NCI-H2227 (cell line): ENCODE measurements around the gene HMGB2.
A peak's percentile ranks its signal among the peaks of the same experiment; 100 is the strongest.

Experiments used
- DNase-seq: peaks from one replicate; lab custom pipeline; 2025; ENCODE audit not compliant: unreplicated experiment; lab: John Stamatoyannopoulos, UW

Gene HMGB2

GRCh38 chr4:173334891-173335752 lies 964 bp upstream of the HMGB2 start:
- DNase-seq, result peak; percentile 86

- DNase-seq, result peak; percentile 49
Measured at GRCh38 chr4:173333658-173334084, 487 bp downstream of the HMGB2 start.

DNA sequence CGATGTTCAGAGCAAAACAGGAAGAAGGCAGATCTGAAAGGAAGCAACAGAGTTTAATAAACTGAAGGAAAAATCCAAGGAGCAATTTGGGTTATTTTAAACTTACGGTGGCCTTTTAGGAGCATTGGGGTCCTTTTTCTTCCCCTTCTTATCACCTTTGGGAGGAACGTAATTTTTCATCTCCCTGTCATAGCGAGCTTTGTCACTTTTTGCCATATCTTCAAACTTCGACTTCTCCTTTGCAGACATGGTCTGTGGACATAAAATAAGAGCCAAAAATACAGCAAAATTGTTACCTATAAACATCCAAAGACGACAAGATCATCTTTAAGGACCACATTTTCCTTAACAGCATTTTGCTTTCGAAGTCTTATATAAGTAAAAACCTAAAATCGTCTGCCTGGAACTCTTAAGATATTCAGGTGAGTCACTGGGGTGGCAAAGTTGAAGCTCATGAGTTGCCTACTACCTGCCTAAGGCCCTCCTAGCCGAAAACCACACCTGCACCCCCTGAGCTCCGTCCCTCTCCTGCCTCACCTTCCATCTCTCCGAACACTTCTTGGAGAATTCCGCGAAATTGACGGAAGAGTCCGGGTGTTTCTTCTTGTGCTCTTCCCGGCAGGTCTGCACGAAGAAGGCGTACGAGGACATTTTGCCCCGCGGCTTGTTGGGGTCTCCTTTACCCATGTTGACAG lies 1.0 kb downstream of the HMGB2 start:
- no peak for DNase-seq

DNA sequence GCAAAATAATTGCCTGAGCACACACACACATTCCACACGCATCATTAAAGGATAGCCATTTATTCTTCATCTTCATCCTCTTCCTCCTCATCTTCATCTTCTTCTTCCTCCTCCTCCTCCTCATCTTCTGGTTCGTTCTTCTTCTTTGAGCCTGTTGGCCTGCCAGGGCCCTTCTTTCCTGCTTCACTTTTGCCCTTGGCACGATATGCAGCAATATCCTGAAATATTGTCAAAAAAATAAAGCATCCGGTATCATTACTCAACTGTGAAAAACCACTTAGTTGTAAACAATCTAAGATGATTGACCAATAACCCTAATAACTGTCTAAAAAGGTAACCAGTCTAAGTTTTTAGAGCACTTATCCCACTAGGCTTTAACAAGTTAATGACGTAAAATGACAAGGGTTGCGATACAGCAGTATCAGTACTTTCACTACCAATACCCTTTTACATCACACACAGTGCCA lies 2.1 kb downstream of the HMGB2 start:
- no peak for DNase-seq

DNA sequence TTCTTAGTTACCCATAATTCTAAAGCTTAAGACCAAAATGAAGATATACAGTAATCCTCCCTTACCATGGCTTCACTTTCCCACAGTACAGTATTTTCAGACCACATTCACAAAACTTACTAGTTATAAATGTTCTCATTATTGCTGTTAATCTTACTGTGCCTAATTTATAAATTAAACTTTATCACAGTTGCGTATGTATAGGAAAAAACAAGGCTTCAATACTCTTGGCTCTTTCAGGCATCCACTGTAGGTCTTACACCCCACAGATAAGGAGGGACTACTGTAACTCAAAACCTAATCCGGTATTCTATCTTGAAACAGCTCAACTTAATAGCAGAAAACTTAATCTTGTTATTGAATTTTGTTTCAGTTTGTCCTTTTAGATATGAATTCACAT lies 3.6 kb downstream of the HMGB2 start:
- no peak for DNase-seq

DNA sequence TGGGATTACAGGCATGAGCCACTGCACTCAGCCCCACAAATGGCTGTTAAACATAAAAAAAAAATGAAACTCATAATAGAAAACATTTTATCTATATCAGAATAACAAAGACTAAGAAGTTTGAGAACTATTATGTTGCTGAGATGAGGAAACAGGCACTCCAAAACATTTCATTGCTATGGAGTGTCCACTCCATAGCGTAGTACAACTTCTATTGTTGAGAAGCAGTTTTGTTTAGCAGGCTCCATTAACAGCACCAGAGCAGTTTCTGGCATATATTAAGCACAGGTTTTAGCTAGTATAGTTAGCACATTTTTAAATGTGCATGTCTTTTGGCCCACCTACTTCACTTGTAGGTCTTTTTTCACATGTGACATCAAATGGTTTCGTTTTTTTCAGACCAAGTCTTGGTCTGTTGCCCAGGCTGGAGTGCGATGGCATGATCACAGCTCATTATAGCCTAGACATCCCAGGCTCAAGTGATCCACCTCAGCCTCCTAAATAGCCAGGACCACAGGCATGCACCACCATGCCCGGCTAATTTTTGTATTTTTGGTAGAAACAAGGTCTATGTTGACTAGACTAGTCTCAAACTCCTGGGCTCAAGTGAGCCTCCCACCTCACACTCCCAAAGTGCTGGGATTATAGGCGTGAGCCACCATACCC lies 5.8 kb downstream of the HMGB2 start:
- DNase-seq, result no peak

- DNase-seq, result no peak
Measured at GRCh38 chr4:173325007-173325736, 9.0 kb downstream of the HMGB2 start.

- no peak for DNase-seq
Measured at GRCh38 chr4:173319696-173320095, 14.5 kb downstream of the HMGB2 start.

DNA sequence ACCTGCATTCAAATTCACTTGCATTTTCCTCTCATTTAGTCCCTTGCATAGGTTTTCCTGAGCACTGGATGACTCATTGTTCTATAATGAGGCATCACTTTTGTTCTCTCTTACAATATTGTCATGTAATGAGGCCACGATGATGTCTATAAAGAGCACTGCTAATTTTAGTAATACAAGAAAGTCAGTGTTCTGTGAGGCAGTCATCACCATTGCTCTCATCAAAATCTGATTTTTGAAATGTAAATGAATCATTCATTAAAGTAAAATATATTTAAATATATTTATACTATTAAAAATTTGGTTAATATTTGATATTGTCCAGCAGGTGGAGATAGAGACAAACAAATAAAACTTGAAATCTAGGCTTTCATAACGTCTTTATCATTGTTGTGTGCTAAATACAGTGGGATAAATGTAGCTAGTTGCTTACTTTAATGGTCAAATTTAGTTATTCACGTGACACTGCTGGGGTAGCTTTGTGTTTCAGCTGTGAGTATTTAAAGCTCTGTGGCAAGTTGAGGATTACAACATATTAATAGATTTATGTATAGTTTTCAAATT lies 15.4 kb downstream of the HMGB2 start:
- DNase-seq, result peak; percentile 9

DNA sequence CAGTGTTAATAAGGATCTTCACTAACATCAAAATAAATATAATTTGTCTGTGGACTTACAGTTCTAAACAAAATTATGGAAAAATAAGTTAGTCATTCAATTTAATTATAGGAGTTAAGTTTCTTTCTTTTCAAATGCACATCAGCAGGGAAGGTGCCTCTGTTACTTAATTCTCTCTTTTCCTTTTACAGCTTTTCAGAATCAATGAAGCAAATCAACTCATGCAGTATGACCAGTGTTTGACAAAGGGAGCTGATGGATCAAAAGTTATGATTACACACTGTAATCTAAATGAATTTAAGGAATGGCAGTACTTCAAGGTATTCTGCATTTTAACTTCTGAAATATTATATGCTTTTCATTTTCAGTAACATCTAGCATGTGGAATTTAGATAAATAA lies 15.9 kb downstream of the HMGB2 start:
- DNase-seq, result no peak

DNA sequence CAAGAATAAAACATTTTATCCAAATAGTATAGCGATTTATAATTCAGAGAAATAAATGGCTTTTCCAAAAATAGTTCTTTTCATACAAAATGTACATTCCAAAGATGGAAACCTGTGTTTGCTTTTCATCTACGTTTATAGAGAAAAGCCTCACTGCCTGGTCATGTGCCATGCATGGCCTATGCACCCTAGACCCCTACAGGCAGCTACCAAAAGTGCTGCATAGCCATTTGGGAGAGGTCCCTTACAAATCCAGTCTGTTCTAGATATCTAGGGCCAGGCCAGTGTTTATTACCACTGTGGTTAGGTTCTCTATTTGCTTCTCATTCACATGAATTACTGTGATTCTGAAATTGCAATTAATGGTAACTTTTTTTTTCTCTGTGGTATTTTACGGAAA lies 17.2 kb downstream of the HMGB2 start:
- DNase-seq, result no peak

GRCh38 chr4:173316060-173316459 lies 18.1 kb downstream of the HMGB2 start:
- no peak for DNase-seq

- no peak for DNase-seq
Measured at GRCh38 chr4:173314715-173315114, 19.4 kb downstream of the HMGB2 start.

DNA sequence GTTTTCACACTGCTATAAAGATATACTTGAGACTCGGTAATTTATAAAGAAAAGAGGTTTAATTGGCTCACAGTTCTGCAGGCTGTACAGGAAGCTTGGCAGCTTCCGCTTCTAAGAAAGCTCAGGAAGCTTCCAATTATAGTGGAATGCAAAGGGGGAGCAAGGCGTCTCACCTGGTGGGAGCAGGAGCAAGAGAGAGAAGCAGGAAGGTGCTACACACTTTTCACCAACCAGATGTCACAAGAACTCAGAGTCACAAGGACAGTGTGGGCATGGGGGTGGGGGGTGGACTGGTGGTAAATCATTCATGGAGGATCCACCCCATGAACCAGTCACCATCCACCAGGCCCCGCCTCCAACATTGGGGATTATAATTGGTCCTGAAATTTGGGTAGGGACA lies 22.8 kb downstream of the HMGB2 start:
- no peak for DNase-seq

DNA sequence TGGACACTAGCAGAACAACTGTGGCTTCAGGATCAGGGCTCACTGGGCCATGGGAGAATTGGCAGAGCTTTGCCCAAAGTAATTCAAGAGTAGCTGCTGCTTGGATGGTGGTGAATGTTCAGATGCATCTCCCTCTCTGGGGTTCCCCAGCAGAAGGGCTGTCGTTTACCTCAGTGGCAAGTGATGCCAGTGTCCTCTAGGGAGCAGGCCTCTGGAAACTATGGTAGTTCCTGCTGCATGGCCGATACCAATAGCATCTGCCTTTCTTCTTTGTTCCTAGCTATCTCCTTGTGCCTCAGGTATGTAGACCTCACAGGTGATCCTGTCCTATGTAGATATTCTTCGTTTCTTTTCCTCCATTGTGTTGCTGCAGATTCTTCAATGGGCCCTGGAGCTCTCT lies 26.4 kb downstream of the HMGB2 start:
- no peak for DNase-seq

- peak; percentile 6 for DNase-seq
Measured at GRCh38 chr4:173301518-173302201, 32.5 kb downstream of the HMGB2 start.

GRCh38 chr4:173294444-173294843 lies 39.7 kb downstream of the HMGB2 start:
- no peak for DNase-seq

DNA sequence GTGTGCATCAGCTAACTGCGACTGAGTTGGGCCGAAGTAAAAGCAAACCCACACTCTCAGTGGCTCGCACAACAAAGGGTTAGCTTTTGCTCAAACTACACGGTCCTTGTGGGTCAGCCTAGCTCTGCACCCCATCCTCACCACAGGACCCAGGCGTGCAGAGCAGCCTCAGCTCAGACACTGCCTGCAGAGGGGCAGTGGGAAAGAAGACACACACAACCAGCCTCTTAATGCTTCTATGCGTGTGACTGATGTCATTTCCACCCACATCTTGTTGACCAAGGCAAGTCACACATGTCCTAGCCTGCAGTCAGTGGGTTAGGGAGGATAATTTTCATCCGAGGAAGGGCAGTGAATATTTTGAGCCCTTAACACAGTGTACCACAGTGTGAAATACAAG lies 40.5 kb downstream of the HMGB2 start:
- no peak for DNase-seq

DNA sequence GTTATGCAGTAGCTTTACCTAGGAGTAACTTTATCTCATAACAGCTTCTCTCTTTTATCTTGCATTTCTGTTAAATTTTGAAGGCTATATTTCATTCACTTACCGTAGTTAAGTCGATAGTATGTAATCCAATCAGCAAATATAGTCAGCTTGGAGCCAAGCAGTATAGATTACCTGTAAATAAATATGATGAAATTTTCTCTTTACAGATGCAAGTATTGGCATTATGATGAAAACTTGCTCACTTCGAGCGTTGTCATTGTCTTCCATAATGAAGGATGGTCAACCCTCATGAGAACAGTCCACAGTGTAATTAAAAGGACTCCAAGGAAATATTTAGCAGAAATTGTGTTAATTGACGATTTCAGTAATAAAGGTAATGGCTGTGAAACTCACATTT lies 42.3 kb downstream of the HMGB2 start:
- no peak for DNase-seq

DNA sequence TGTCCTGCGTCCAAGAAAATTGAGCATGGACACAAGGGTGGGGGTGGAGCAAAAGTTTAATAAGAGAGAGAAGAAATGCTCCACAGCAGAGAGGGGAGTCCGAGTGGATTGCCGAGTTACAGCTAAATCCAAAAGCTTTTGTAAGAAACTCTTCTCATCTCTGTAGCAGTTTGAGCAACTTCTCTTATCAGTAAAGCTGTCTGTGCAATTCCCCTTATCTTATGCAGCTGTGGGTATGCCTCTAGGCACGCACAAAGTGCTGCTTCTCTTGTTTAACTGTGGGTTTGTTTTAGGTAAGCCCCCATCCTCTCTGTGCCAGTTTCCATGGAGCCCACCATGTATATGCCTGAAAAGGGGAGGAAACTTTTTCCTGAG lies 44.8 kb downstream of the HMGB2 start:
- no peak for DNase-seq
